Colonic mucosa (tissue), 4 donors: ENCODE measurements around the gene P3H4. TPM values are rescaled to one million over a fixed set of nuclear protein-coding genes. Genes with fewer than 3 reads are reported as not detected.

Experiments
- DNase-seq: peaks from one replicate; pipeline ENCODE4 v3.0.0-alpha.2; 2020
- H3K27ac ChIP-seq: fragments of 200-600 bp; one replicate; pipeline ENCODE4 v1.8.0; 2021
- H3K27me3 ChIP-seq: fragments of 200-600 bp; one replicate; pipeline ENCODE4 v1.8.0; 2021
- H3K36me3 ChIP-seq: fragments of 200-600 bp; one replicate; pipeline ENCODE4 v1.8.0; 2021
- H3K4me1 ChIP-seq: fragments of 200-600 bp; one replicate; pipeline ENCODE4 v1.8.0; 2021; ENCODE audit warnings: mild to moderate bottlenecking
- H3K4me3 ChIP-seq: fragments of 200-600 bp; one replicate; pipeline ENCODE4 v1.8.0; 2021
- H3K9ac ChIP-seq, 2 donors: one replicate each; pipeline ENCODE4 v1.7.0; 2013; ENCODE audit warnings: control low read depth in 2 of 2, low read depth in 2 of 2, low read length in 2 of 2
- H3K9me3 ChIP-seq: fragments of 200-600 bp; one replicate; pipeline ENCODE4 v1.8.0; 2021
- intact Hi-C: fragments of 100-400 bp; cut with DNase I; formaldehyde crosslinking; loops from one replicate; pipeline ENCODE4 v1.14.1; 2022
- total RNA-seq, 2 donors: library from RNA; stranded (reverse); fragmentation: NEBNext Ultra II Directional in 1 of 2; extraction: Animal tissue kit (Norgen Biotek cat#: 25700) in 1 of 2; gene quantifications; one replicate each; pipeline ENCODE4 v1.2.1, GENCODE V29; 2021
- TF ChIP-seq, protein P1 (sequence below): fragments of 200-600 bp; IDR thresholded peaks from one replicate; pipeline ENCODE4 v1.8.0; 2022; ENCODE audit warnings: antibody characterized with exemption, mild to moderate bottlenecking
- donor health status: healthy.
- donor health status: DM: no; HTN: no; CAD: no.
- donor health status: DM: no; HTN: no; CAD: no.

Gene P3H4
- total RNA-seq, 2 donors from 2014 or later = 8.5 to 16.7 TPM

DNA sequence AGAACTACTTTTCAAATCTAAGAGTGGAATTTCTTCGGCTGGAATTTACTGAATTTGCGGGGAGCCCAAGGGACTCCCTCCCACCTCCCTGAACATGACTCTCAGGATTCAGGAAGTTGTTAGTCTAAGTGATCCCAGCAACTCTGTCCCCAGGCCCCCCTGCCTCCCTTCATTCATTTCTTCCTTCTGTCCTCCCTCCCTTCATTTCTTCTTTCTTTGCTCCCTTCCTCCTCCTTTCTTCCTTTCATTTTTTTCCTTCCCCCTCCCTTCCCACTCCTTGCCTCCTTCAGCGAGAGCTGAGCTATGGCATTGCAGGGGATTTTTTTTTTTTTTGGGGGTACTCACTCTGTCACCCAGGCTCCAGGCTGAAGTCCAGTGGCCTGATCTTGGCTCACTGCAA lies 14.4 kb downstream of the P3H4 start:
- no peak for DNase-seq
- Histone ChIP-seq H3K9ac (no peak overlapping the region), H3K4me3 (no peak overlapping the region), H3K9me3 (no peaks in the 10 kb centered on the region), H3K36me3 (no peaks in the 10 kb centered on the region), H3K4me1 (peaks cover 13% of the 10 kb centered on the region), H3K27ac (no peak overlapping the region), H3K27me3 (no peaks in the 10 kb centered on the region)
- intact Hi-C loops = no loop called here
- TF ChIP-seq, protein P1, sequence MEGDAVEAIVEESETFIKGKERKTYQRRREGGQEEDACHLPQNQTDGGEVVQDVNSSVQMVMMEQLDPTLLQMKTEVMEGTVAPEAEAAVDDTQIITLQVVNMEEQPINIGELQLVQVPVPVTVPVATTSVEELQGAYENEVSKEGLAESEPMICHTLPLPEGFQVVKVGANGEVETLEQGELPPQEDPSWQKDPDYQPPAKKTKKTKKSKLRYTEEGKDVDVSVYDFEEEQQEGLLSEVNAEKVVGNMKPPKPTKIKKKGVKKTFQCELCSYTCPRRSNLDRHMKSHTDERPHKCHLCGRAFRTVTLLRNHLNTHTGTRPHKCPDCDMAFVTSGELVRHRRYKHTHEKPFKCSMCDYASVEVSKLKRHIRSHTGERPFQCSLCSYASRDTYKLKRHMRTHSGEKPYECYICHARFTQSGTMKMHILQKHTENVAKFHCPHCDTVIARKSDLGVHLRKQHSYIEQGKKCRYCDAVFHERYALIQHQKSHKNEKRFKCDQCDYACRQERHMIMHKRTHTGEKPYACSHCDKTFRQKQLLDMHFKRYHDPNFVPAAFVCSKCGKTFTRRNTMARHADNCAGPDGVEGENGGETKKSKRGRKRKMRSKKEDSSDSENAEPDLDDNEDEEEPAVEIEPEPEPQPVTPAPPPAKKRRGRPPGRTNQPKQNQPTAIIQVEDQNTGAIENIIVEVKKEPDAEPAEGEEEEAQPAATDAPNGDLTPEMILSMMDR = no peak

DNA sequence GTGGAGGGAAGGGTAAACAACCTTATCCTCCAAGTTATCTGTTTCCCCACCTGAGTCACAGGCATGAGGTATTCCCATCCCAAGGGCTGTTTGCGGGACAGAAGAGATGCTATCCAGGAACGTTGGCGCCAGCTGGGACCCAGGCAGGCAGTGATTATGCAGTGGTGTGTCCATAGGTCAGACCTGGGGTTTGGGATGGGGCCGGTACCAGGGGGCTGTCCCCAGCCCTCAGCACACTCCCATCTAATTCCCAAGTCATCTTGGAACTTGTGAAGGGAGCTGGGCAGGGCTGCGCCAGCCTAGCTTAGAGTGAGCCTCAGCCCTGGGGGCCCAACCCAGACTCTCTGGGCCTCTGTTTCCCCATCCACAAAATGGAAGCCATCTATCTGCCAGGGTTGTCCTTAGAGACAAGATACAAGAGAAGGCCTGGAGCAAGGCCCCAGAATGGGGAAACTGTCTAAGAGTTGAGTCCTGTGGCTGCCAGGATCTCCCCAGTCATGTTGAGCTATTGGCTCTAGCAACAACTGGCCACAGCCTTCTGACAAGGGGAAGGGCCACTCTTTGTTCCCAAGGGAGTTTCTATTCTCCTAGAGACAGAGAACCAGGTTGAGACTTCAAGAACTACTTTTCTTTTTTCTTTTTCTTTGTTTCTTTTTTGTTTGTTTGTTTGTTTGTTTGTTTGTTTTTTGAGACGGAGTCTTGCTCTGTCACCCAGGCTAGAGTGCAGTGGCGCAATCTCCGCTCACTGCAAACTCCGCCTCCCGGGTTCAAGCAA lies 15.4 kb downstream of the P3H4 start:
- no peak overlapping the region for H3K9ac ChIP-seq
- H3K27ac ChIP-seq = no peak overlapping the region
- no peaks in the 10 kb centered on the region for H3K9me3 ChIP-seq
- TF ChIP-seq, protein P1 = no peak
- H3K27me3 ChIP-seq = no peaks in the 10 kb centered on the region
- intact Hi-C loops = no loop called here
- DNase-seq = no peak
- peaks cover 18% of the 10 kb centered on the region for H3K4me1 ChIP-seq
- H3K4me3 ChIP-seq = no peak overlapping the region
- H3K36me3 ChIP-seq = no peaks in the 10 kb centered on the region

- Histone ChIP-seq H3K9me3 (no peaks in the 10 kb centered on the region), H3K27ac (peak overlapping the region; percentile 79), H3K27me3 (no peaks in the 10 kb centered on the region), H3K9ac (no peak overlapping the region), H3K36me3 (no peaks in the 10 kb centered on the region), H3K4me1 (peaks cover 16% of the 10 kb centered on the region), H3K4me3 (no peak overlapping the region)
- TF ChIP-seq, protein P1 = no peak
- intact Hi-C loops = no loop called here
- no peak for DNase-seq
These were observed 17.2 kb downstream of the P3H4 start for GRCh38 chr17:41794540-41794975.

DNA sequence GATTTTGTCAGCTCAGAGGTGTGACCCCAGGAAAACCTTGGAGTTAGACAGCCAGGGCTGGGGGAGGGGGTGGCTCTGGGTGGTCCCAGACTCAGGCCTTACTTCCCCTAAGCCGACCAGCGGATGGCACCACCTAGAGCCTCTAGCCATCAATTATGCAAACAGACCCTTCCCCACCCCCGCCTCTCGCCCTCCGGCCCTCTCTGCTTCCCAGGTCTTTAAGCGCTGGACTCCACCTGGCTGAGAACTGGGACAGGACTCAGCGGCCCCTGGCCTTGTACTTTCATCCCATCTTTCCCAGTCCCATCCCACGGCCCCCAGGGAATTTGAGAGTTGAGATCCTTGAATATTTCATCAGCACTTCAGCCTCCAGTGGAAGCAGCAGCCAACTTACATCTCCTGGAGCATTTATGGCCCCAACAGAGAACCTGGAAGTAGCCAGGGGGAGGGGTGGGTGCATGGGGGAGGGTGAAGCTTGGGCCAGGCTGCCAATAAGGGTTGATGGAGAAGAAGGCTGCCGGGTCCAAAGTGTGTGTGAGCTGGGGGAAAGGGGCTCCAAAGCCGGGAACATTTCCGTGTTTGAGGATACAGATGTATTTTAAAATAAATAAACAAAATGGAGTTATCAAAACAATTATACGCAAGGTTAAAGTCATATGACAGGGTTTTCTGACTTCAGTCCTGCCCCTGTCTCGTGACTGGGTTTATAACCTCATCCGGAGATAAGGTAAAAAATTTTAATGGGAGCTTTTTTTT lies 17.8 kb downstream of the P3H4 start:
- TF ChIP-seq, protein P1 = no peak
- peak; percentile 62 for DNase-seq
- intact Hi-C loops = no loop called here
- H3K4me1 ChIP-seq = peaks cover 16% of the 10 kb centered on the region
- no peaks in the 10 kb centered on the region for H3K9me3 ChIP-seq
- H3K9ac ChIP-seq = peak overlapping the region; percentile 41 to 82
- no peaks in the 10 kb centered on the region for H3K36me3 ChIP-seq
- peak overlapping the region; percentile 79 for H3K27ac ChIP-seq
- no peak overlapping the region for H3K4me3 ChIP-seq
- H3K27me3 ChIP-seq = no peaks in the 10 kb centered on the region

DNA sequence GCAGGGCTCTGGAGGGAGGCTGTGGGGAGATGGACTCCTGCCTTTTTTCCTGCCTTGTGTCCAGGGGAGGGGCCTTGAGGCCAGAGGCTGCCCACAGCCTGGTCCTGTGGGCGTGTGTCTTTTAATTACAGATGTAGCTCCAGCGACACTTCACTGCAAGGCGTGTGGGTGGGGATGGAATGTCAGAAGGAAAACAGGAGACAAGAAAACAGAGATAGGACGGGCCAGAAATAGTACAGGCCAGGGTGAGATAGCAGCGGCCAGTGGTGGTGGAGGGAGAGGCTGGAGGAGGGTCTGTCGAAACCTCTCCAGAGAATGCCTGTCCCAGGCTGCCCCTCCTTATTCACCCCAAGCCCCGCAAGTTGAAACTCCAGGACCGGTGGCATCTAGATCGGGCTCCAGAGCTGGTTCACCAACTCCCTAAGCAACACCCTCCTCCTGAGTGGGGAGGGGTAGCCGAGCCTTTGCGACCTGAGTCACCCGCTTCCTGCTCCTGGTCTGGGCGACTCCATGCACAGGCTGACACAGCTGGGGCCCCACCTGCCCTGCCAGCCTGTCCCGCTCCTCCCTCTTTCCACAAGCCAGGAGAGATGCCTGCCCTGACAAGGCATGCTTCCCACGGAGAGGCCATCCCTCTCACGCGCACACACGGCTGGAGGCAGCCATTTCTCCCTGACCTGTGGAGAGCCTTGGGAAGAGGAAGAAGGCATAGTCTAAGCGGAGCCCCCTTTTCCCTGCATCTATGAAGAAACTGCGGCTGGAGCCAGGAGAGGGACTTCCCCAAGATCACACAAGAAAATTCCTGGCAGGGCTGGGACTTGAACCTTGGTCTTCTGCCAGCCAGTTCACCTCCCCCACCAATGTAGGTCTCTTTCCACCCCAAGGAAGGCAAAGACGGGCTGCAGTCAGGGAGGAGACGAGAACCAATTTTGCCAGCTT lies 18.6 kb downstream of the P3H4 start:
- no peak overlapping the region for H3K4me3 ChIP-seq
- peak; percentile 86 for DNase-seq
- intact Hi-C loops = no loop called here
- TF ChIP-seq, protein P1 = no peak
- no peaks in the 10 kb centered on the region for H3K36me3 ChIP-seq
- H3K4me1 ChIP-seq = peaks cover 16% of the 10 kb centered on the region
- peak overlapping the region; percentile 79 for H3K27ac ChIP-seq
- H3K27me3 ChIP-seq = no peaks in the 10 kb centered on the region
- H3K9ac ChIP-seq = peak overlapping the region; percentile 41 to 82
- no peaks in the 10 kb centered on the region for H3K9me3 ChIP-seq
